NCI-H526 treated with DMSO at 0.1 percent for 48 hours (cell line): ENCODE measurements around the gene SLC25A25.
"Not testable (repeated sequence)": the region's sequence is repeated elsewhere in the genome, so short reads cannot be mapped to it uniquely, and the experiment has no call there.

Experiments
- DNase-seq: peaks from one replicate; lab custom pipeline; 2025; lab: John Stamatoyannopoulos, UW

The SLC25A25 gene

DNA sequence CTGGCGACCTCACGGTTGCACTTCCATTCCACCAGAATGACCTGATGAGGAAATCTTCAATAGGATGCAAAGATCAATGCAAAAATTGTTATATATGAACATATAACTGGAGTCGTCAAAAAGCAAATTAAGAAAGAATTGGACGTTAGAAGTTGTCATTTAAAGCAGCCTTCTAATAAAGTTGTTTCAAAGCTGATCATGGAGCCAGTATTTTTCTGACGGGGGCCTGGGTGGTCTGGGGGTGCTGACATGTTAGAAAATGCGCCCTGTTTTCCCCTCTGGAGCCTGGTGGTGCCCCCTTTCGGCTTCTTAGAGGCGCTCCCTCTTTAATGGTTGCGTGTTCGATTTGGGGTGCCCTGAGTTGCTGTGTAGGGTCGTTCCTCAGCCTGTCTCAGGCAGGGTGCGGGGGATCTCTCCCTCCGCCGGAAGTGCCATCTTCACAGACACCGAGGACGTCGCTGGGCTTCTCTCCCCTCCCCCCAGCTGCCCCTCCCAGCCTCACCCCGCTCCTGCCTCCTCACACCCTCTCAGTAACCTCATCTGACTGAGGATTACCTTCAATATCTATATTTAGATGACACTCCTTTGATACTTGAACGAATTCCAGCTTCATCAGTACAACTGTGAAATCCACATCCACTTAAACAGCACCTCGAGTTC is 41.1 kb downstream of the SLC25A25 start:
- DNase-seq = no peak

GRCh38 chr9:128111726-128112125 is 43.7 kb downstream of the SLC25A25 start:
- DNase-seq = not testable (repeated sequence)

- no peak for DNase-seq
These were observed 45.7 kb downstream of the SLC25A25 start for GRCh38 chr9:128113526-128114325.

GRCh38 chr9:128114326-128115186 is 46.5 kb downstream of the SLC25A25 start:
- no peak for DNase-seq

DNA sequence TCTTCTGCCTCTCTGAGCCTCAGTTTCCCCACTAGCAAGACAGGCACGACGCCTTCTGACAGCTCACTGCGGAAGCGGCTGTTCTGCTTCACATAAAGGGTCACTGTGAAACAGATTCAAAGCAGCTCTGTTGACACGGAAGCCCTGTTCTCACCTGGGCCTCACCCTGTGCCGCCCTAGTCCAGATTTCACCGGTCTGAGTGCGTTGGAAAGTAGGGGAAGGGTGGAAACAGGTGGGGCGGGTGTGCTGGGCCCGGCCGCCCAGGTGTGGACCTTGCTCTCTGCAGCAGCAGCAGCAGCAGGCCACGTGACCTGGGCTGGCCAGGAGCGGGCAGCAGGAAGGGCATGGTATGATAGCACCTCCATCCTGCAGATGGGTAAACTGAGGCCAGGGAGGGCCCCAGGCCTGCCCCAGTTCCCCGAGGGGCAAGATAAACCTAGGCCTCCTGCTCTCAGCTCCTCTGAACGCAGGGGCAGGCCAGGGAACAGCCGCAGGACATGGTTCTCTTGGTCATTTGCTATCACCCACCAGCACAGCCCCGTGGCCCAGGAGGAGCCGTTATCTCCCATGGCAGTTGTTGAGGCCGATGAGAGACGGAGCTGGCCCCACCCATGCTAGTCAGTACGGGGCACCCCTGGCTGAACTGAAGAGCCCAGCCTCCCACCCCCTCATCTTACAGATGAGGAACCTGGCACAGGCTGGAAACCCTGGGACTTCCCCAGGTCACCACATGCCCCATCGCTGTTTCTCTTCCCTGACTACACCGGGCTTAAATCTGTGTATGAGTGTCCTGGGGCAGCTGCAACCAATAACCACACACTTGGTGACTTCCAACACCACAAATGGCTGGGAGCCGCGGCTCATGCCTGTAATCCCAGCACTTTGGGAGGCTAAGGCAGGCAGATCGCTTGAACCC is 47.4 kb downstream of the SLC25A25 start:
- DNase-seq = no peak

- DNase-seq = no peak
These were observed 48.4 kb downstream of the SLC25A25 start for GRCh38 chr9:128116104-128117083.

DNA sequence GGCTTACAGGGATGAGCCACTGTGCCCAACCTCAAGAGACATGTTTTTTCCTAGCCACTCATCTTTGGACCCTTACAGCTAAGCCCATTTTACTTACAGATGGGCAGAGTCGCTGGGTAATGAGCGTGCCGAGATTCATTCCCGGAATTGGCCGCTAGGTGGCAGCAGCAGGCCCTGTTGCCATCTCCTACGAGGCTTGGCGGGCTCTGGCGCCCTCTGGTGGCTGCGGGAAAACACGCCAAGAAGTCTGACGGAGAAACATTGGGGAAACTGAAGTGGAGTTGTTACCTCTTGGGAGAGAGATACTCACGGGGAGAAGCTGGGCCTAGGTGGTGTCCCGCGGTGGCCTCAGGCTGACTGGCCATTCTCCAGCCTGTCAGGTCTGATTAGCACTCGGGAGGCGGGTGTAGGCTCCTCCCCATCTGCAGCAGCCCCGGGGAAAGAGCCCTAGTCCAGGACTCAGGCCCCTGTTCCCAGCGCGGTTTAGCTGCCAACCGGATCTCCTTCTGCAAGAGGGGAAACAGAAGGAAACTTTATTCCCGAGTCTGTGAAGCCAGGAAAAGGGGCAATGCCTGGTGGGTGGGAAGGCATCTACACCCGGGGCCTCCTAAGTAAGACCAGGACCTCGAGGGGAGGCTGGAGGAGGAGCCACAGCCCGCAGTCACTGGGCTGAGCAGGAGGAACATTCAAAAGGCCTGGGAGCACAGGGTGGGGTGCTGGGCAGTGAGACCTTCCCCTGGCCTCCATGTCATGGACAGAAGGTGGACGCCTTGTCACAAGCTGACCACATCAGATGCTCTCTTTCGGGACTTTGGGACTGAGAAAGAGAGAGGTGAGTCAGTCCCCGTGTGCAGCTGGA is 49.8 kb downstream of the SLC25A25 start:
- DNase-seq = peak; percentile 55

DNA sequence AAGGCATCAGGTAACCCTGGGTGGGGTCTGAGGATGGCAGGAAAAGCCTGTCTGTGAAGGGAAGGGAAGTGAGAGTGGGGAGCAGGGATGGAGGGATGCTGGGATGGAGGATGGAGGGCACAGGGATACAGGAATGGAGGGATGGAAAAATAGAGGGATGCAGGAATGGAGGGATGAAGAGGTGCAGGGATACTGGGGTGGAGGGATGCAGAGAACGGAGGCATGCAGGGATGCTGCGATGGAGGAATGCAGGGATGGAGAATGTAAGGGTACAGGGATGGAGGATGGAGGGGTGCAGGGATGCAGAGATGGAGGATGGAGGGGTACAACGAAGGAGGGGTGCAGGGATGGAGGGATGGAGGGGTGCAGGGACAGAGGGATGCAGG is 50.4 kb downstream of the SLC25A25 start:
- no peak for DNase-seq

- DNase-seq = no peak
These were observed 51.1 kb downstream of the SLC25A25 start for GRCh38 chr9:128118971-128119665.

DNA sequence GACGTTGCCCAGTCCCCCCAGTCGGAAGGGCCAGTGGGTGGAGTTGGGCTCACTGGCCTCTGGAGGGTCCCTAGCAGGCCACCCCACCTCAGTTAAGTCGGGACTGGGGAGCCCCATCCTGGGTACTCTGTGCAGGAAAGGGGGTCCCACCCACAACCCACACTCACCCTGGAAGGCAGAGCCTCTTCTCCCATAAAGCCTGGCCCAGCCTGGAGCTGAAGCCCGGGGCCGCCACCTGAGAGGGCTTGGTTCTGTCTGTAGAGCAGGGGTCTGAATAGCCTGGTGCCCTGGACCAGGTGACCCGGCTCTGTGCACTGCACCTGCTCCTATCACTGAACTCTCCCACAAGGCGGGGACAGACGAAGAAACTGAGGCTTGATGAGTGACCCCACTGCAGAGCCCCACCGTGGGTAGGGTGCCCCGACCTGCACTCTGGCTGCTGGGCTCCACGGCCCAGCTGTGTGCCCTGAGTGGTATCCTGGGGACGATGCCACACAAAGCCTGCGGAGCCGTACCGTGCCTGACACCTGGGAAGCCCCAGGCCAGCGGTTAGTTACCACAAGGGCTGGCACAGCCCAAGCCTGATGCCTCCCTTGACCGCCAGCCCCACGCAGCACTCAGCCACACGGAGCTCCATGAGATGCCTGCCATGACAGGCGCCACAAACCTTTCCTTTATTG is 52.2 kb downstream of the SLC25A25 start:
- DNase-seq = no peak

DNA sequence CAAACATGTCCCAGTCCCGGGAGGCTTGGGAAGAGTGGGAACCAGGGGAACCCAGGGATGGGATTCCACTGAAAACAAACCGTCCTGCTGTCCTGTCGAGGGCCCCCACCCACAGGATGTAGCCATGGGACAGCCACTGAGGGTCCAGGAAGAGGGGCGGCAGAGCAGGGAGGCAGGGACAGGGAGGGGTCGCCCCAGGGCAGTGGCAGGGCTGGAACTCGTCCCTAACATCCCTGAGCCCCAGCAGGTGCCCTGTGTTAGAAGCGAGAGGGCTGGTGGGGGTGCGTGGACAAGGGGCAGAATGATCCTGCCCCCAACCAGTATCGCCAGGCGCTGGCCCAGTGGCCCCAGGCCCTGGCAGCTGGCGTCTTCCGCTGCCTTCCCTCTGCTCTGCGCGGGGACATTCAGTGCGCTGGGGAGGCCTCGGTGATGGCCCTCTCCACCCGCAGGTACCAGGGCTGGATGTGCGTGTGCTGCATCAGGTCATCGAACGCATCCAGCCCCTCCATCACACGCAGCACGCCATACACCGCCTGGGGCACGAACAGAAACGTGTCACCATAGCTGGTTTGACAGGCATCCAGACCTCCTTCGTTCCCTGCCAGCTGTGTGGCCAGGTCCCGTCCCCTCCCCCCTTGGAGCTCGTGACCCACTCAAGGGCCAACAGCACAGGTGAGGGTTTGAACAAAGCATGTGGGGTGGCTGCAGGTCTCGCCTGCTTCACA is 52.9 kb downstream of the SLC25A25 start:
- DNase-seq = no peak

DNA sequence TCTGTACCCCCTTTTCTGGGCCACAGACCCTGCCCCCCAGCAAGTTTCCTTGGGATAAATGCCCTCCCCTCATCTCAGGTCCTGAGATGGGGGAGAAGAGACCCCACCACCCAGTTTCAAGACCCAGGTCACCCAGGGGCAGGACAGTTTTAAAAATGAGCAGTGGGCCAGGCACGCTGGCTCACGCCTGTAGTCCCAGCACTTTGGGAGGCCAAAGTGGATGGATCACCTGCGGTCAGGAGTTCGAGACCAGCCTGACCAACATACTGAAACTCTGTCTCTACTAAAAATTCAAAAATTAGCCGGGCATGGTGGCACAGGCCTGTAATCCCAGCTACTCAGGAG is 53.4 kb downstream of the SLC25A25 start:
- DNase-seq = no peak

GRCh38 chr9:128121924-128122808 is 54.1 kb downstream of the SLC25A25 start:
- DNase-seq = no peak

GRCh38 chr9:128122809-128123175 is 54.8 kb downstream of the SLC25A25 start:
- DNase-seq = no peak

DNA sequence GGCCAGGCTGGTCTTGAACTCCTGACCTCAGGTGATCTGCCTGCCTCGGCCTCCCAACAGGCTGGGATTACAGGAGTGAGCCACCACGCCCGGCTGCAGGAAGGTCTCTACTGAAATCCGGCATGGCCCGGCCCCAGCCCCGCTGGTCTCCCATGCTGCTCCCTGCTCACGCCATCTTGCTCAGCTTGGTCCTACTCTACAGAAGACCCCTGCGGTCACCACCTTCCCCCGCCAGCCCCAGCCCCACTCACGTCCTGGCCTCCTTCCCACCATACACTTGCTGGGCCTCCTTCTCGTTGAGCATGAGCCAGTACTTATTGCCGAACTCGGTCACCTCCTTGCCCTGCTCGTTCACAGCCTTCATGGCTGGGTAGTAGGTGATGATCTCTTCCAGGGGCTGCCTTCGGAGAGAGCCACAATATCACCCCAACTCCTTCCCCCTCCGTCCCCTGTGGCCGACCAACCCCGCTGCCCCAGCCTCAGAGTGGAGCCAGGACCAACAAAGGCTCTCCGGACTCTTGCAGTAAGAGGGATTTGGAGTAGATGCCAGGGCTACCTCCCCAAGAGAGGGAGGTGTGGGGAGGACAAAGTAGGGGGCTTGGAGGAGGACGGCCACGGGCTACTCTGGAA is 55.5 kb downstream of the SLC25A25 start:
- DNase-seq = no peak

DNA sequence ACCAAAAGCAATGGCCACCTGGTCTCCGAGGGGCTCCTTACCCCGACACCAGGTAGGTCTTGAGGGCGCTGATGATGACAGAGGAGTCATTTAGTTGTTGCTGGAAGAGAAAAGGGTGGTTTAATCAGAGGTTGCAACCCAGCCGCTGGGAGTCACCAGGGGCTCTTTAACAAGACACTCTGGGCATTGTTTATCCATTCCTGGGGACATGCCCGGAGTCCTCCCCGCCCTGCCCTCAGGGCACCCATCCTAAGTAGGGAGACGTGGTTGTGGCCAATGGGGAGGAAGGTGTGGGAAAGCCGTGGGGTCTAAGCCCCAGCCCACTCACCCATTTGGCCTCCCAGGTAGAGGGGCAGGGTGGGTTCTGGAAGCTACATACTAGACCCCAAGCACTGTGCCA is 56.4 kb downstream of the SLC25A25 start:
- no peak for DNase-seq
